ENCODE results near the gene STEAP3. TPM values are rescaled to one million over a fixed set of nuclear protein-coding genes. Genes with fewer than 3 reads are reported as not detected.

The STEAP3 gene
- total and polyA plus RNA-seq, 2 donors (not counting 1 experiment from before 2014, with no cell fraction given), result 13.7 to 28.4 TPM

DNA sequence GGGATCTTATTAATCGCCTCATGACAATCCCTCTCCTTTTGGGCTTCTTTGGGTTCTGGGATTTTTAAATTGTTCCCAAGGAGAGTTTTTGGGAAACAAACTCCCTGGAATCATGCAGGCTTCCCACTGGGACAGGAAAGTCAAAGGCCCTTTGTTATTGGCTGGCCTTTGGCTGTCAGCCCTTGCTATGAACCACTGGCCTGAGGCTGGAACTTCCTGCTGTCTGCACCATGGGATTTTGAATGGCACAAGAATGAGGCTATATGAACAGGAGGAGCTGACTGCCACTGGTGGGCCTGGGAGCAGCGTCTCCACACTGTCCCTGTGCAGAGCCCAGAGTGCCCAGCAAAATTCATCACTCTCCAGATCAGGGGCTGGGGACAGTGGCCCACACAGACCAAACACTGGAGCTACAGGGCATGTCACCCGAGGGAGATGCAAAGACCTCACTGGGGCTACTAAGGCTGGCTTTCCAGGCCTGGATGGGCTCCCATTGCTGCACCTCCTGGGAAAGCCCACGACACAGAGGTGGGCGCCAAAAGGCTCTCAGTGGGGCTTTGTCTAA, 35.7 kb downstream of the STEAP3 start:
- no peaks in the 10 kb centered on the region for H3K27me3 ChIP-seq (ENCODE audit: control insufficient read depth, insufficient read depth, low read length)
- no peak overlapping the region for H3K4me3 ChIP-seq (replicated peaks in 1 of 4; ENCODE audit: control extremely low read depth in 1 of 4, insufficient read depth in 1 of 4, low read depth in 3 of 4, low read length in 4 of 4)
- H3K27ac ChIP-seq (ENCODE audit: insufficient read depth, low read length), result no peak overlapping the region
- H4K20me1 ChIP-seq (ENCODE audit: control insufficient read depth, extremely low read depth, insufficient read depth, low read length), result no peaks in the 10 kb centered on the region
- H3K36me3 ChIP-seq (ENCODE audit: control insufficient read depth, insufficient read depth, low read length), result peaks cover 10% of the 10 kb centered on the region
- no peaks in the 10 kb centered on the region for H3K79me2 ChIP-seq (ENCODE audit: control insufficient read depth, insufficient read depth, low read length)
- H3K4me2 ChIP-seq (ENCODE audit: extremely low read depth, insufficient read depth, low read length), result no peak overlapping the region
- H3K9me3 ChIP-seq (ENCODE audit: control insufficient read depth, insufficient read depth, low read depth, low read length), result no peaks in the 10 kb centered on the region
- H3K9ac ChIP-seq (ENCODE audit: insufficient read depth, low read length), result no peak overlapping the region
- H3K4me1 ChIP-seq (ENCODE audit: control insufficient read depth, extremely low read depth, insufficient read depth, low read length), result peaks cover 17% of the 10 kb centered on the region
- no peak for DNase-seq (ENCODE audit: low read depth in 2 of 2)
- no peak overlapping the region for H2AFZ ChIP-seq (ENCODE audit: low read length)
- no peak for TF ChIP-seq EZH2 (IDR thresholded peaks at IDR 0.05; ENCODE audit: low read length, missing control alignments)

GRCh38 chr2:119260646-119261492, 37.2 kb downstream of the STEAP3 start:
- no peak overlapping the region for H3K4me2 ChIP-seq (ENCODE audit: extremely low read depth, insufficient read depth, low read length)
- H3K27me3 ChIP-seq (ENCODE audit: control insufficient read depth, insufficient read depth, low read length), result no peaks in the 10 kb centered on the region
- no peak overlapping the region for H3K4me3 ChIP-seq (replicated peaks in 1 of 4; ENCODE audit: control extremely low read depth in 1 of 4, insufficient read depth in 1 of 4, low read depth in 3 of 4, low read length in 4 of 4)
- H3K9me3 ChIP-seq (ENCODE audit: control insufficient read depth, insufficient read depth, low read depth, low read length), result no peaks in the 10 kb centered on the region
- DNase-seq (ENCODE audit: low read depth in 2 of 2), result peak in 1 of 2 donors; percentile 73
- no peak overlapping the region for H3K27ac ChIP-seq (ENCODE audit: insufficient read depth, low read length)
- no peak overlapping the region for H2AFZ ChIP-seq (ENCODE audit: low read length)
- H3K4me1 ChIP-seq (ENCODE audit: control insufficient read depth, extremely low read depth, insufficient read depth, low read length), result peaks cover 10% of the 10 kb centered on the region
- H3K36me3 ChIP-seq (ENCODE audit: control insufficient read depth, insufficient read depth, low read length), result peaks cover 8% of the 10 kb centered on the region
- H3K9ac ChIP-seq (ENCODE audit: insufficient read depth, low read length), result no peak overlapping the region
- no peaks in the 10 kb centered on the region for H4K20me1 ChIP-seq (ENCODE audit: control insufficient read depth, extremely low read depth, insufficient read depth, low read length)
- no peaks in the 10 kb centered on the region for H3K79me2 ChIP-seq (ENCODE audit: control insufficient read depth, insufficient read depth, low read length)
- TF ChIP-seq CTCF (conservative IDR thresholded peaks at IDR 0.05 in 1 of 2, IDR thresholded peaks at IDR 0.05 in 1 of 2; ENCODE audit: low read depth in 1 of 2, low read length in 2 of 2) (no peak), EZH2 (IDR thresholded peaks at IDR 0.05; ENCODE audit: low read length, missing control alignments) (no peak)

- TF ChIP-seq CTCF (conservative IDR thresholded peaks at IDR 0.05 in 1 of 2, IDR thresholded peaks at IDR 0.05 in 1 of 2; ENCODE audit: low read depth in 1 of 2, low read length in 2 of 2) (no peak), EZH2 (IDR thresholded peaks at IDR 0.05; ENCODE audit: low read length, missing control alignments) (no peak)
- DNase-seq (ENCODE audit: low read depth in 2 of 2), result peak in 1 of 2 donors; percentile 14
- Histone ChIP-seq H3K4me1 (ENCODE audit: control insufficient read depth, extremely low read depth, insufficient read depth, low read length) (peaks cover 3% of the 10 kb centered on the region), H3K27me3 (ENCODE audit: control insufficient read depth, insufficient read depth, low read length) (no peaks in the 10 kb centered on the region), H3K79me2 (ENCODE audit: control insufficient read depth, insufficient read depth, low read length) (no peaks in the 10 kb centered on the region), H4K20me1 (ENCODE audit: control insufficient read depth, extremely low read depth, insufficient read depth, low read length) (no peaks in the 10 kb centered on the region), H3K9ac (ENCODE audit: insufficient read depth, low read length) (no peak overlapping the region), H3K4me2 (ENCODE audit: extremely low read depth, insufficient read depth, low read length) (no peak overlapping the region), H3K4me3 (replicated peaks in 1 of 4; ENCODE audit: control extremely low read depth in 1 of 4, insufficient read depth in 1 of 4, low read depth in 3 of 4, low read length in 4 of 4) (no peak overlapping the region), H3K9me3 (ENCODE audit: control insufficient read depth, insufficient read depth, low read depth, low read length) (no peaks in the 10 kb centered on the region), H3K27ac (ENCODE audit: insufficient read depth, low read length) (no peak overlapping the region), H2AFZ (ENCODE audit: low read length) (no peak overlapping the region), H3K36me3 (ENCODE audit: control insufficient read depth, insufficient read depth, low read length) (peaks cover 8% of the 10 kb centered on the region)
Measured at GRCh38 chr2:119261493-119262225, 38.0 kb downstream of the STEAP3 start.

Data from fibroblast of lung (primary cell).